Measurements from ENCODE around the gene GALNT8. TPM values are rescaled to one million over a fixed set of nuclear protein-coding genes. Genes with fewer than 3 reads are reported as not detected.

GALNT8 gene
- total RNA-seq, 1 donor from 2014 or later: 0.77 TPM

DNA sequence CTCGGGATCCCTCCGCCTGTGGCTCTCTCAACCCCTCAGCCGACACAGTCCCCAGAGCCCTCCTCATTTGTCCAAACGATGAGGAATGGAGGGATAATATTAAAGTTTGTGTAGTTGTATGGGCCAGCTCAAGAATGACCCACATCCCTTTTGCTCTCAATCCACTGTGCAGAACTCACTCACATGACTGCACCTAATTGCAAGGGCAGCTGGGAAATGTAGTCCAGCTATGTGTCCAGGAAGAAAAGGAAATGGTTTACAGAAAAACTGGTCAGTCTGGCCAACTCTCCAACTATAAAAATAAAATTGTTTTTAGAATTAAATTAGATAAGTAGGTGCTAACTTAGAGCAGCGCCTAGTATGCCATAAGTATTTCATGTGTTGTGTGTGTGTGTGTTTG, 66.6 kb downstream of the GALNT8 start:
- intact Hi-C loops (cut with DNase I): no loop called here
- no peaks in the 10 kb centered on the region for H3K4me1 ChIP-seq
- H3K36me3 ChIP-seq: no peaks in the 10 kb centered on the region
- TF ChIP-seq, protein P1, sequence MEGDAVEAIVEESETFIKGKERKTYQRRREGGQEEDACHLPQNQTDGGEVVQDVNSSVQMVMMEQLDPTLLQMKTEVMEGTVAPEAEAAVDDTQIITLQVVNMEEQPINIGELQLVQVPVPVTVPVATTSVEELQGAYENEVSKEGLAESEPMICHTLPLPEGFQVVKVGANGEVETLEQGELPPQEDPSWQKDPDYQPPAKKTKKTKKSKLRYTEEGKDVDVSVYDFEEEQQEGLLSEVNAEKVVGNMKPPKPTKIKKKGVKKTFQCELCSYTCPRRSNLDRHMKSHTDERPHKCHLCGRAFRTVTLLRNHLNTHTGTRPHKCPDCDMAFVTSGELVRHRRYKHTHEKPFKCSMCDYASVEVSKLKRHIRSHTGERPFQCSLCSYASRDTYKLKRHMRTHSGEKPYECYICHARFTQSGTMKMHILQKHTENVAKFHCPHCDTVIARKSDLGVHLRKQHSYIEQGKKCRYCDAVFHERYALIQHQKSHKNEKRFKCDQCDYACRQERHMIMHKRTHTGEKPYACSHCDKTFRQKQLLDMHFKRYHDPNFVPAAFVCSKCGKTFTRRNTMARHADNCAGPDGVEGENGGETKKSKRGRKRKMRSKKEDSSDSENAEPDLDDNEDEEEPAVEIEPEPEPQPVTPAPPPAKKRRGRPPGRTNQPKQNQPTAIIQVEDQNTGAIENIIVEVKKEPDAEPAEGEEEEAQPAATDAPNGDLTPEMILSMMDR (IDR thresholded peaks at IDR 0.05): no peak
- no peaks in the 10 kb centered on the region for H3K27me3 ChIP-seq (ENCODE audit: low read depth)
- no peak for ATAC-seq
- no peak overlapping the region for H3K4me3 ChIP-seq
- no peaks in the 10 kb centered on the region for H3K9me3 ChIP-seq
- no peak overlapping the region for H3K27ac ChIP-seq
- DNase-seq: no peak

DNA sequence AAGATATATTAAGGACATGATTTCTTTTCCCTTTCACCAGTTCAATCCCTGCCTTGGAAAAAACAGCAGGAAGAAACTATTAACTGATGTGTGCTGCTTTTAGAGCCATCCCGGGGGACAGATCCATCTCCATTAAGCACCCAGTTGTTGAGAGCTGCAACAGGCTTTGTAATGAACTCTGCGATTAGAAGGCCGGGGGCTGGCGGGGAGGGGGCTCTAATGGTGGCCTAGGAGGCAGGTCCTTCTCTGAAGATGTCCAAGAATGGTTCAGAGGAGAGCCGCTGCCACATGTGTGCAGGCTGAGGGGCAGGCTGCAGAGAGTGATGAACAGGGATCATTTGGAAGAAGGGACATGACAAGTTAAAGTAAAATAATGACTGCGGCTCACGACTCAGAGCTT, 67.8 kb downstream of the GALNT8 start:
- no peak for DNase-seq
- TF ChIP-seq, protein P1 (IDR thresholded peaks at IDR 0.05): no peak
- no peaks in the 10 kb centered on the region for H3K4me1 ChIP-seq
- intact Hi-C loops (cut with DNase I): no loop called here
- H3K4me3 ChIP-seq: no peak overlapping the region
- no peaks in the 10 kb centered on the region for H3K36me3 ChIP-seq
- no peak for ATAC-seq
- H3K9me3 ChIP-seq: no peaks in the 10 kb centered on the region
- H3K27me3 ChIP-seq (ENCODE audit: low read depth): no peaks in the 10 kb centered on the region
- H3K27ac ChIP-seq: no peak overlapping the region

DNA sequence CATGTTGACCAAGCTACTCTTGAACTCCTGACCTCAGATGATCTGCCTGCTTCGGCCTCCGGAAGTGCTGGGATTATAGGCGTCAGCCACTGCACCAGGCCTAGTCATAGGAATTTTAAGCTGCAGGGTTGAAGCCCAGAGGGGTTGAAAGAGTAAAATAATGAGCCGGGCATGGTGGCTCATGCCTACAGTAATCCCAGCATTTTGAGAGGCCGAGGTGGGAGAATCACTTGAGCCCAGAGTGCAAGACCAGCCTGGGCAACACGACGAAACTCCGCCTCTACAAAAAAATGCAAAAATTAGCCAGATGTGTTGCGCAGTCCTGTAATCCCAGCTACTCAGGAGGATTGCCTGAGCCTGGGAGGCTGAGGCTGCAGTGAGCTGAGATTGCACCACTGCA, 69.6 kb downstream of the GALNT8 start:
- no peaks in the 10 kb centered on the region for H3K4me1 ChIP-seq
- no peak overlapping the region for H3K4me3 ChIP-seq
- ATAC-seq (no peak), DNase-seq (no peak)
- TF ChIP-seq, protein P1 (IDR thresholded peaks at IDR 0.05): no peak
- H3K36me3 ChIP-seq: no peaks in the 10 kb centered on the region
- peaks cover 5% of the 10 kb centered on the region for H3K27me3 ChIP-seq (ENCODE audit: low read depth)
- no peaks in the 10 kb centered on the region for H3K9me3 ChIP-seq
- intact Hi-C loops (cut with DNase I): no loop called here
- H3K27ac ChIP-seq: no peak overlapping the region

DNA sequence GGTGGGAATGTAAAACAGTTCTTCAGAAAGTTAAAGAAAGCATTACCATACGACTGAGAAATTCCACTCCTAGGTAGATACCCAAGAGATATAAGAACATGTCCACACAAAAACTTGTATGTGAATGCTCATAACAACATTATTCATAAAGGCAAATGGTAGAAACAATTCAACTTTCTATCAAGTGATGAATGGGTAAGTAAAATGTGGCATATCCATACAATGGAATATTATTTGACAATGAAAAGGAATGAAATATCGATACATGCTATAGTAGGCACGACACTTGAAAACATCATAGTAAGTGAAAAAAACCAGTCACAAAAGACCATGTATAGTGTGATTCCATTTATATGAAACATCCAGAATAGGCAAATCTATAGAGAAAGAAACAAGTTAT, 71.3 kb downstream of the GALNT8 start:
- no peaks in the 10 kb centered on the region for H3K4me1 ChIP-seq
- peaks cover 9% of the 10 kb centered on the region for H3K27me3 ChIP-seq (ENCODE audit: low read depth)
- H3K36me3 ChIP-seq: no peaks in the 10 kb centered on the region
- intact Hi-C loops (cut with DNase I): no loop called here
- no peak overlapping the region for H3K27ac ChIP-seq
- ATAC-seq: no peak
- no peaks in the 10 kb centered on the region for H3K9me3 ChIP-seq
- H3K4me3 ChIP-seq: no peak overlapping the region
- DNase-seq: no peak
- TF ChIP-seq, protein P1 (IDR thresholded peaks at IDR 0.05): no peak

DNA sequence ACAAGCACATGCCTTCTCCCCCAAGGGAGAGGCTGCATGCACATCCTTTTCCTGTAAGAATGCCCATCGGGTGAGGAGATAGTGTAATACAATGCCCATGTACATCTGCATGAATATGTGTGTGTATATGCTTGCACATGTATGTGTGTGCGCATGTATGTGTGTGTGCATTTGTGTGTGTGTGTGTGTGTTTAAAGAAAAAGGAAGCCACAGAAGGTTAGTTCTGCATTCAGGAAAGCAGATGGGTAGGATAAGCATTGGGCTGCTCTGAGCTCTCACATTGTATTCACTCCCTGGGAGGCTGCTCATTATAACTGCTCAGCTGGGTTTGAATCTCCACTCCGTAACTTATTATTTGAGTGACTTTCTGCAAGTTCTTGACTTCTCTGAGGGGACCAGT, 74.3 kb downstream of the GALNT8 start:
- no peaks in the 10 kb centered on the region for H3K4me1 ChIP-seq
- H3K27ac ChIP-seq: no peak overlapping the region
- no peak for DNase-seq
- no peaks in the 10 kb centered on the region for H3K36me3 ChIP-seq
- H3K9me3 ChIP-seq: no peaks in the 10 kb centered on the region
- no peak for ATAC-seq
- TF ChIP-seq, protein P1 (IDR thresholded peaks at IDR 0.05): no peak
- peaks cover 9% of the 10 kb centered on the region for H3K27me3 ChIP-seq (ENCODE audit: low read depth)
- no peak overlapping the region for H3K4me3 ChIP-seq
- intact Hi-C loops (cut with DNase I): no loop called here

DNA sequence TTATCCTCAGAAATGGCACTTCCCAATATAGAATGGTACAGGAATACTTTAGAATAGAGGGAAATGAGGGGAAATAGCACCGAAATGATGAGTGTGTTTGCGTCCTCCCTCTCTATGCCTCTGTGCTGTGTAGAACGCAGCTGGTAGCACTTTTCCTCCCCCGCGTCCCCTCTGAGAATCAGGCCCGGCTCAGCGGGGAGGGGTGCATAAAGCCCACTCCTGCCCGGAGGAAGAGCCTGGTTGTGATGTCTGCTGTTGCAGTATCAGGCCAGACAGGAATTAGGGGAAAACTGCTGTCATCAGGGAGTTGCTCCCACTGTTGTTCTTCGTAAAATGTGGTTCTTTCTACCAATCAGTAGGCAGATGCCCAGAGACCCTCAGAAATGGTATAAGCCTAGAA, 76.0 kb downstream of the GALNT8 start:
- TF ChIP-seq, protein P1 (IDR thresholded peaks at IDR 0.05): no peak
- DNase-seq (no peak), ATAC-seq (no peak)
- Histone ChIP-seq H3K9me3 (no peaks in the 10 kb centered on the region), H3K27ac (no peak overlapping the region), H3K36me3 (no peaks in the 10 kb centered on the region), H3K4me3 (no peak overlapping the region), H3K4me1 (no peaks in the 10 kb centered on the region), H3K27me3 (ENCODE audit: low read depth) (peaks cover 9% of the 10 kb centered on the region)
- intact Hi-C loops (cut with DNase I): no loop called here
